ENCODE data around the gene OXSM. TPM values are rescaled to one million over a fixed set of nuclear protein-coding genes. Genes with fewer than 3 reads are reported as not detected.

The OXSM gene
- total RNA-seq, 1 donor from 2014 or later = 15.5 TPM

DNA sequence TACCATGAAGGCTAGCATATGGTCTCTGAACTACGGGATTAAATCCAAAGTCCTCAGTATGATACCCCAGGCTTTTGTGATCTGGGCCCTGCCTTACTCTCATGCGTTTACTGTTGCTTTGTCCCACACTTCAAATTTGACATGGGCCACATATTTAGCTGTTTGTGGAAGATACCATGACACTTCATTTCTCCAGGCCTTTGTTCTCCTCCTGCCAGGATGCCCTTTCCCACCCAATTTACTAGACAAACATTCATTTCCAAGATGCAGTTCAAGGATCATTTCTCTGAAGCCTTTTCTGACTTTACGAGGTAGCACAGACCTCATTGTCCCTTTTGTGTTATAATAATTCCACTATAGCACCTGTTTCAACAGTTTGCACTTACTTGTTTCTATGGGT, 2.2 kb upstream of the OXSM start:
- DNase-seq (no peak), ATAC-seq (no peak)
- intact Hi-C loops (cut with micrococcal nuclease) = loop anchor here (10.0 kb wide), 1 partner anchor 123 kb away; the partner anchor contains the start of gene TOP2B

DNA sequence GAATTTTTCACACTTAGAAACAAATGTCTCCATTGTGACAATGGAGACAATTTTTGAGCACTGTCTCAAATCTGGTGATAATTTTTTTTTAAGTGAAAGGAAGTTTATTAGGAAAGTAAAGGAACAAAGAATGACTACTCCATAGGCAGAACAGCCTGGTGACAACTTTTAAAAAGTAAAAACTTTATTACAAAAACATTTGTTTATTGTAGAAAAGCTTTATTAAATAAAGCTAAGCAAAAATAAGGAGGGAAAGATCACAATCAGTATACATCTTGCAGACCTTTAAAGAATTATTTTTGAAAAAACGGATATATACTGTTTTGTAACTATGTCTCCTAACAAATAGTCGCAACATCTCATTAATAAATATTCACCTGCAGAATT, 688 bp upstream of the OXSM start:
- DNase-seq (no peak), ATAC-seq (no peak)
- intact Hi-C loops (cut with micrococcal nuclease) = loop anchor here (10.0 kb wide), 1 partner anchor 124 kb away; the partner anchor contains the start of gene TOP2B

DNA sequence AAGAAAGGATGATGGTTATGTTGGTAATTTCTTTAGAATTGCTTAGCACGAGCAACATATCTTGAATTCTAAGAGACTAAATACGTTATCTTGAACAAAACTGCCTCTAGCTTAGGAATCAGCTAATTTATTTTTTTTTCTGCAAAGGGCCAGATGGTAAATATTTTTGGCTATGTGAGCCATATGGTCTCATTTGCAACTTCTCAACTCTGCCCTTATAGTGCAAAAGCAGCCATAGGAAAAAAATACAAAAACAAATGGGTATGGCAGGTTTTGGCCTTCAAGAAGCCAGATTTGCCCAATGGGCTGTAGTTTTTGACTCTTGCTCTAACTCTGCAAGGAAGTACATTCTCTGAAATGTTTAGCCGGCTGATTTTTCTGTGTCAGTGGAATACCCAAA, 11.9 kb downstream of the OXSM start:
- intact Hi-C loops (cut with micrococcal nuclease) = no loop called here
- DNase-seq (no peak), ATAC-seq (no peak)

- ATAC-seq (no peak), DNase-seq (no peak)
- intact Hi-C loops (cut with micrococcal nuclease) = no loop called here
Observed at GRCh38 chr3:25803833-25804232, 13.9 kb downstream of the OXSM start.

- DNase-seq = no peak
- intact Hi-C loops (cut with micrococcal nuclease) = no loop called here
- ATAC-seq = no peak
Observed at GRCh38 chr3:25804676-25805075, 14.8 kb downstream of the OXSM start.

DNA sequence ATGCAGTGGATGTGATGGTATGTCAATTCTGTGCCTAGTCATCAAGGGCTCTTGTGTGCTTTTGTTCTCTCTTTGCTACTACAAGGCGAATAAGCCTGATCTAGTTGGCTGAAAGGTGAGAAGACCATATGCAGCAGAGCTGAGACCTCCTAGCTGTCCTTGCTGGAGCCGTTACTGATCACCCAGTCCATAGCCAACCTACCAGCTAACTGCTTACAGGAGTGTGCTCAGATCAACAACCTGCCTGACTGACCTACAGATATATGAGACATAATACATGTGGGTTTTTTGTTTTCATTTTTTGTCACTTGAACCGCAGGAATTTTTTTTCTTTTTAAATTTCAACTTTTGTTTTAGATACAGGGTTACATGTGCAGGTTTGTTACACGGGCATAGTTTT, 22.8 kb downstream of the OXSM start:
- intact Hi-C loops (cut with micrococcal nuclease) = no loop called here
- DNase-seq (no peak), ATAC-seq (no peak)

GRCh38 chr3:25817107-25817506, 27.2 kb downstream of the OXSM start:
- ATAC-seq (no peak), DNase-seq (no peak)
- intact Hi-C loops (cut with micrococcal nuclease) = no loop called here

DNA sequence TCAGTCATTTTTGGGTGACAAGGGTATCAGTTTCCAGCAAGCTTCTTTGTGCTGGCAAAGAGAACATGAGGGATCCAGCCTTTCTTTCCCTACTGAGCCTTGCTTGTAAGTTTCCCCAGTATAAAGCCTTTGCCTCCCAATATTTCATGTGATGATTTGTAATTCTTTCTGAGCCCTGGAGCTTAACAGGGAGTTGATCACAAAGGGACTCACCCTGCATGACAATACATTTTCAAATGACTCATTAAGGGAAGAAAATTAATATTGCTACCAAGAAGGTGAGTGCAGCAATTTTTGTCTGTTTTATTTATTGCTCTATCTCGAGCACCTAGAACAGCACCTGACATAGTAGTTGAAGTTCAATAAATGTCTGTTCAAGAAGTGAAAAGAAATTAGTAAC, 27.7 kb downstream of the OXSM start:
- ATAC-seq = no peak
- DNase-seq = no peak
- intact Hi-C loops (cut with micrococcal nuclease) = no loop called here

GRCh38 chr3:25818335-25818734, 28.4 kb downstream of the OXSM start:
- DNase-seq (no peak), ATAC-seq (no peak)
- intact Hi-C loops (cut with micrococcal nuclease) = no loop called here

GRCh38 chr3:25820366-25820765, 30.5 kb downstream of the OXSM start:
- intact Hi-C loops (cut with micrococcal nuclease) = no loop called here
- DNase-seq = no peak
- peak; percentile 33 for ATAC-seq

- DNase-seq (no peak), ATAC-seq (no peak)
- intact Hi-C loops (cut with micrococcal nuclease) = no loop called here
Observed at GRCh38 chr3:25820816-25821486, 31.1 kb downstream of the OXSM start.

DNA sequence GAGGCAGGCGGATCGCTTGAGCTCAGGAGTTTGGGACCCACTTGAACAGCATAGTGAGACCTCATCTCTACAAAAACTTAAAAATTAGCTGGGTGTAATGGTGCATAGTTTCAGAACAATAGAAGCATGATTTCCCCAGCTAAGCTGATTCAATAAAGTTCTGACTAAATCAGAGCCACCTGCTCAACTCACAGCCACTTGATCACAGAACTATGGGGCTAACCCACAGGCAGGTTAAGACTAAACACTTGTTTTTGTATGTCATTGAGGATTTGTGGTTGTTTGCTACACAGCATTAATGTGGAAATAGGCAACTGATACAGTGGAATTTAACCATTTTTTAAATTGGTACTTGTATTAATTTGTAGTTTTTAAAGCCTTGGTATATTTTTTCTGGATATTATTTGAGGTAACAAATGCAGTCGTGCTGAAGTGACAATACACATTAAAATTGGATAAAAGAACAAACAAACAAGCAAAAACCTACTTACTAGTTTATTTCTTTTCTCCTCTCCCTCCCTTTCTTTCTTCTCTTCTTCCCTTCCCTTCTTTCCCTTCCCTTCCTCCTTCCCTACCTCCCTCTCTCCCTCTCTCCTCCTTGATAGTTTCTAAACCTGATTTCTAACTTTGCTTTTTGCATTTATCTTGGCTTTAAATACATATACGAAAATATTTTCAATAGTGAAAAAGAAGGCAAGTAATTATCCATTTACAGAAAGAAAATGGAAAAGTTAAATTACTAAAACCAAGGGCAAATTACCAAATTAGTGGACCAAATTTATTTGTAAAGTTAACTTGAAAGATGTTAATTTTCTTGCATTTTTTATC, 32.1 kb downstream of the OXSM start:
- intact Hi-C loops (cut with micrococcal nuclease) = no loop called here
- ATAC-seq (no peak), DNase-seq (no peak)

- DNase-seq = no peak
- no peak for ATAC-seq
- intact Hi-C loops (cut with micrococcal nuclease) = no loop called here
Observed at GRCh38 chr3:25823314-25823713, 33.4 kb downstream of the OXSM start.

DNA sequence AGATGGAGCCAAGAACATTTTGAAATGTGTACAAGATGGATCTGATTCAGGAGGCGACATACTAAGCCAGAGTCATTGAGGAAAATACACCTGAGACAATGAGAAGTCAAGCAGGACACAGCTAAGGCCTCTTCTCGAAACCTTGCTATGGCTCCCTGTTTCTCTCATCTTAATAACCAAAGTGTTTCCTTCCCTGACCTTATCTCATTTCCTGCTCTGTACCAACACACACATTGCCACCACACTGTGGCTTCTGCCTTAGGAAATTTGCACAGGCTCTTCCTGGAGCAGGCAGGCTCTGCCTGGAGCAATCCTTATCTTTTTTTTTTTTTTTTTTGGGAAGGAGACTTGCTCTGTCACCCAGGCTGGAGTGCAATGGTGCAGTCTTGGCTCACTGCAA, 36.6 kb downstream of the OXSM start:
- intact Hi-C loops (cut with micrococcal nuclease) = no loop called here
- DNase-seq (no peak), ATAC-seq (no peak)

GRCh38 chr3:25830373-25831280, 40.7 kb downstream of the OXSM start:
- DNase-seq = no peak
- no peak for ATAC-seq
- intact Hi-C loops (cut with micrococcal nuclease) = no loop called here

DNA sequence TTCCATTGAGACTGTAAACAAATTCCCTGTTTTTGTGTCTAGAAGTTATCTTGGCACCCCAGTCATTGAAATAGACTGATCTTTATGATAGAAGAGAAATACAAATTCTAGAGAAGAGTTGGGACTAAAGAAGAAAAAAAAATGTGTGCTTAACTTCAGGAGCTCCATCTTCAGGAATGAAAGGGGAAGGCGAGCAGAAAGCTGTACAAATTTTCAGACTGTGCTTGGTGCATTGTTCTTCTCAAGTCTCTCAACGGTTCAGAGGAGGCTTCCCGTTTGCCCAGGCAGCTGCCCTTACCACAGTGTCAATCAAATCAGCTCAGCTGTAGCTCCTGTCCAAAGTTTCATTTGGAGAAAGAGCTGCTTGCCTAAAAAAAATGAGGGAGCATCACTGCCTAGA, 41.7 kb downstream of the OXSM start:
- ATAC-seq (no peak), DNase-seq (no peak)
- intact Hi-C loops (cut with micrococcal nuclease) = no loop called here

DNA sequence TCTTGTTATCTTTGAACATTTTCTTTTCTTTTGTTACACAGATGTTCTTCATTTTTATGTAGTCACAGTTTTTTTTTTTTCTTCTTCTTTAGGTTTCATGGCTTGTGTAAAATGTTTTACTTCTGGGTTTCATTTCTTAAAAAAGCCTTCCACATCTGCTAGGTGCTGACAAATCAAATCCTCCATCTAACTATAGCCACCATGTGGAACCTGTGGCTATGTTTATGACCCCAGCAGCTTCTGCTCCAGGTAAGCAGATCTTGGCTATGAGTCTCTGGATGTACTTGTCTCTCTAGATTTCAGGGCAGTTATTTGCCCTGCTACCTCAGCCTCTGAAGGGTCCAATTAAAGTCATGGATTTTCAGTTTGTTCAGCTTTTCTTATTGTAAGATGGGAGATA, 44.5 kb downstream of the OXSM start:
- ATAC-seq (no peak), DNase-seq (no peak)
- intact Hi-C loops (cut with micrococcal nuclease) = no loop called here

DNA sequence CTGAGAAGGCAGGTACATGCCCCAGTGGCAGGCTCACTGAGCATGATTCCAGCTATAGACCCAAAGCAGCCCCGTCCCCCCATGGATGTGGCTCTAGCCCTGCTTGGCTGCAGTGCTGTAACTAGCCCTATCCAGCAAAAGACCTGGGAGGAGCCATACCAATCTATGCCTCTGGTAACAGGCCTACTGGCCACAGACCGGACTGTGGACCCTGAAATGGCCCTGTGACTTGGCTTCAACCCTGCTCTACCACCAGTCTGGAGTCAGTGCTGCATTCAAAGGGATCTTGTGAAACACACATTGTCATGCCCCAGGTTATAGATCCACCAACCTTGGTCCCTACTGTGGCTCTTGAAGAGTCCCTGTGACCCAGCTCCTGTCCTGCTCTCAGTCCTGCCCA, 46.7 kb downstream of the OXSM start:
- DNase-seq (no peak), ATAC-seq (no peak)
- intact Hi-C loops (cut with micrococcal nuclease) = no loop called here

GRCh38 chr3:25837038-25837437, 47.1 kb downstream of the OXSM start:
- DNase-seq (no peak), ATAC-seq (no peak)
- intact Hi-C loops (cut with micrococcal nuclease) = no loop called here

DNA sequence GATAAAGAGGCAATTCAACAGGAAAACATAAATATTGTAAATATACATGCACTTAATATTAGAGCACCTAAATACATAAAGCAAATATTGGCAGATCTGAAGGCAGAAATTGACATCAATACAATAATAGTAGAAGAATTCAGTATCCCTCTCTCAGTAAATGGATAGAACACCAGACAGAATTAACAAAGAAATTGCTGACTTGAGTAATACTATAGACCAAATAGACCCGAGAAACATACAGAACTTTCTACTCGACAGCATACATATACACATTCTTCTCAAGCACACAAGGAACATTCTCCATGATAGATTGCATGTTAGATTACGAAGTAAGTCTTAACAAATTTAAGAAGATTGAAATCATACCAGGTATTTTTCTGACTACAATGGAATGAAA, 50.2 kb downstream of the OXSM start:
- ATAC-seq (no peak), DNase-seq (no peak)
- intact Hi-C loops (cut with micrococcal nuclease) = no loop called here

Measured in left ventricle myocardium superior (tissue), 1 donor.